ENCODE results near the gene SSBP2. TPM values are rescaled to one million over a fixed set of nuclear protein-coding genes. Genes with fewer than 3 reads are reported as not detected.

Gene SSBP2
- total RNA-seq, 2 experiments from 2014 or later, result 11.7 to 12.9 TPM

GRCh38 chr5:81383867-81384266 is 367.0 kb downstream of the SSBP2 start:
- DNase-seq, result no peak
- ChIA-PET POLR2A (no interaction called here), CTCF (no interaction called here)
- Mint-ChIP-seq H3K4me1 (ENCODE audit: low read depth) (no peaks in the 10 kb centered on the region), H3K9me3 (no peaks in the 10 kb centered on the region), H3K4me3 (no peak overlapping the region), H3K27me3 (peaks cover 6% of the 10 kb centered on the region), H3K36me3 (ENCODE audit: low read depth) (no peaks in the 10 kb centered on the region), H3K27ac (no peak overlapping the region)
- intact Hi-C loops (cut with micrococcal nuclease), result no loop called here
- no peak for ATAC-seq
- TF ChIP-seq CTCF (IDR thresholded peaks at IDR 0.05), result no peak

GRCh38 chr5:81371354-81371876 is 379.5 kb downstream of the SSBP2 start:
- H3K27ac Mint-ChIP-seq, result no peak overlapping the region
- TF ChIP-seq CTCF (IDR thresholded peaks at IDR 0.05), result no peak
- intact Hi-C loops (cut with micrococcal nuclease), result no loop called here
- DNase-seq, result no peak
- ChIA-PET CTCF (no interaction called here), POLR2A (no interaction called here)
- peaks cover 10% of the 10 kb centered on the region for H3K27me3 Mint-ChIP-seq
- no peaks in the 10 kb centered on the region for H3K9me3 Mint-ChIP-seq
- ATAC-seq, result no peak
- H3K4me3 Mint-ChIP-seq, result no peak overlapping the region
- H3K4me1 Mint-ChIP-seq (ENCODE audit: low read depth), result no peaks in the 10 kb centered on the region
- H3K36me3 Mint-ChIP-seq (ENCODE audit: low read depth), result no peaks in the 10 kb centered on the region

GRCh38 chr5:81370912-81371311 is 380.0 kb downstream of the SSBP2 start:
- DNase-seq, result no peak
- no peak overlapping the region for H3K27ac Mint-ChIP-seq
- ChIA-PET POLR2A (no interaction called here), CTCF (no interaction called here)
- H3K27me3 Mint-ChIP-seq, result peaks cover 8% of the 10 kb centered on the region
- no peaks in the 10 kb centered on the region for H3K36me3 Mint-ChIP-seq (ENCODE audit: low read depth)
- H3K9me3 Mint-ChIP-seq, result no peaks in the 10 kb centered on the region
- no peaks in the 10 kb centered on the region for H3K4me1 Mint-ChIP-seq (ENCODE audit: low read depth)
- TF ChIP-seq CTCF (IDR thresholded peaks at IDR 0.05), result no peak
- intact Hi-C loops (cut with micrococcal nuclease), result no loop called here
- no peak overlapping the region for H3K4me3 Mint-ChIP-seq
- no peak for ATAC-seq

DNA sequence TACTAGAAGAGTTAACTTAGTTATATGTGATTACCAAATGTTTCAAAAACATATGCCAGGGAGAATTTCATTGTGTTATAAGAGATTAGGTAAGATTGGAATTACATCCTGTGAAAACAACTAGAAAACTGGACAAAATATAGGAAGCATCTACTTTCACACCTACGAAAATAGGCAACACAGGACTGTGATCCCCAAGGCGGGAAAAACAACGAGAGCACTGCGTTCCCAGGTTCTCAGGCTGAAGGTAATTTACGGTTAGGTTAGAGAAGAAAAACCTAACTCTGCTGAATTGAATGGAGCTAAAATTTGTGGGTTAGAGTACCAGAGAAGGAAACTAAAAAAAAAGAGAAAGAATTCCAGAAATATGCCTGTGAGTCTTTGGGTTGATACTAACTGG is 385.4 kb downstream of the SSBP2 start:
- H3K27ac Mint-ChIP-seq, result no peak overlapping the region
- H3K4me1 Mint-ChIP-seq (ENCODE audit: low read depth), result no peaks in the 10 kb centered on the region
- intact Hi-C loops (cut with micrococcal nuclease), result no loop called here
- ATAC-seq, result no peak
- no peak overlapping the region for H3K4me3 Mint-ChIP-seq
- no peak for DNase-seq
- H3K36me3 Mint-ChIP-seq (ENCODE audit: low read depth), result no peaks in the 10 kb centered on the region
- ChIA-PET POLR2A (no interaction called here), CTCF (no interaction called here)
- H3K27me3 Mint-ChIP-seq, result no peaks in the 10 kb centered on the region
- no peaks in the 10 kb centered on the region for H3K9me3 Mint-ChIP-seq
- TF ChIP-seq CTCF (IDR thresholded peaks at IDR 0.05), result no peak

- DNase-seq, result no peak
- H3K9me3 Mint-ChIP-seq, result no peaks in the 10 kb centered on the region
- no peak overlapping the region for H3K27ac Mint-ChIP-seq
- no peak overlapping the region for H3K4me3 Mint-ChIP-seq
- H3K4me1 Mint-ChIP-seq (ENCODE audit: low read depth), result no peaks in the 10 kb centered on the region
- no peaks in the 10 kb centered on the region for H3K36me3 Mint-ChIP-seq (ENCODE audit: low read depth)
- POLR2A ChIA-PET, result no interaction called here
- no peak for ATAC-seq
- TF ChIP-seq CTCF (IDR thresholded peaks at IDR 0.05), result no peak
- CTCF ChIA-PET, result no interaction called here
- intact Hi-C loops (cut with micrococcal nuclease), result no loop called here
- peaks cover 2% of the 10 kb centered on the region for H3K27me3 Mint-ChIP-seq
Observed at GRCh38 chr5:81363093-81363871, 387.6 kb downstream of the SSBP2 start.

Other genes with a start within 250 kb of the SSBP2 start
- 10 to 100 TPM in 1 of 2 experiments, 1 to 10 TPM in 1; 7.5 to 12.0 TPM for gene ATG10, start 220.9 kb upstream of the SSBP2 start, total RNA-seq